GM23338 (cell line): ENCODE results near the gene C6orf136.

Experiments used
- JUNB ChIP-seq: IDR thresholded peaks from one replicate; pipeline ENCODE4 v1.6.1; 2016; ENCODE audit warnings: antibody characterized with exemption; ENCODE audit not compliant: unreplicated experiment
- POLR2AphosphoS5 ChIP-seq: IDR thresholded peaks from 2 replicates; pipeline ENCODE4 v1.6.1; 2016; ENCODE audit warnings: antibody characterized with exemption, low read depth

DNA sequence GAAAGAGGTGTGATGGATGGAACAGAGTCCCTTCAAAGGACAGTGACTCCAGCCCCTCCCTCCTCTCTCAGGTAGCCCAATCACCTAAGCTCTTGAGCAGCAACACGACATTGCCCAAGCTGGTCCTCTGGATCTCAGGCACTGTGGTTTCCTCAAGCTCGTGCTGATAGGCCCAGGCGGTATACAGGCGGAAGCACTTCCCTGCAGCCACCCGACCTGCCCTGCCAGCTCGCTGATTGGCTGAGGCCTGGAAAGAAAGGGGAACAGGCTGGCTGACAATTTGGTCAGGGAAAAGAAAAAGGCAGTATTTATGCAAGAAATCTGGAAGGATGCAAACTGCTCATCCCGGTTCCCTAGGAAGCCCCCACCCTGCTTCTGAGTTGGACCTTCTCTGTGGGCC, 9.6 kb downstream of the C6orf136 start:
- no peak for TF ChIP-seq JUNB
- no peak for TF ChIP-seq POLR2AphosphoS5
